Hippocampal formation (tissue), 2 donors: ENCODE measurements around the gene IL17REL.

Experiments
- DNase-seq, 2 donors: peaks; one replicate each; lab custom pipeline; 2025; lab: John Stamatoyannopoulos, UW

The IL17REL gene

GRCh38 chr22:50046019-50046415 is 33.5 kb upstream of the IL17REL start:
- DNase-seq = no peak

DNA sequence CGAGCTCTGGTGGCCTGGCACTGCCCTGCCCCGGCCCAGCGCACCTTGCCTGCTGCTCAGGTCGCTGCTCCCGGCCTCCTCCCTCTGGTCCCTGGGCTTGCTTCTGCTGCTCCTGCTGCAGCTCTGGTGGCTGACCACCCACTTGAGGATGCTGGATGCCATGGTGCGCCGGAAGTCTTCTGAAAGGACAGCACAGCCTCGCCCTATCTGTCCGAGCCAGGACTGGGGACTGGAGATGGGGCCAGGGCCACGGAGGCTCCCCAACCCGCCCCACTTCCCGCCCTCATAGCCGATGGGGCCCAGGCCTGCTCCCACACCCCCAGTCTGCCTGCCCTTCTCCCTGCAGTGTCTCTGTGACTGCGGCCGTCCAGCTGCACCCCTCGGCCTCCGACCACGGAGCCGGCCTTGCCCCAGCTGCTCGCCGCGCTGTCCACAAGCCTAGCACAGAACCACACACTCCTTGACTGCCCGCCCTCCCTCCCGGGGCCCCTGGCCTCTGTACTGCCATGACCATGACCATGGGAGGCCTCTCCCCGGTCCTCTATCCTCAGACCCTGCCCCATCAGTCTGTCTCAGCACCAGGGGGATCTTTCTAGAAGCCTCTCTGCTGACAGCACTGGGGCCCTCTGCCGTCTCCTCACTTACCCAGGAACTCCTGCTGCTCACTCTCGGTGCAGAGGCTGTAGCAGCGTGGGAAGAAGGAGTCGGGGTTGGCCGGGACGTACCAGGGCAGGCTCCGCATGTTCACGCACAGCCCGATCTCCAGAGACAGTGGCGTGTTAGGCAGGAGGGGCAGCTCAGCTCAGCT is 32.9 kb upstream of the IL17REL start:
- DNase-seq = no peak

- no peak for DNase-seq
Observed at GRCh38 chr22:50044485-50045118, 32.0 kb upstream of the IL17REL start.

GRCh38 chr22:50041361-50042065 is 28.9 kb upstream of the IL17REL start:
- DNase-seq = no peak

DNA sequence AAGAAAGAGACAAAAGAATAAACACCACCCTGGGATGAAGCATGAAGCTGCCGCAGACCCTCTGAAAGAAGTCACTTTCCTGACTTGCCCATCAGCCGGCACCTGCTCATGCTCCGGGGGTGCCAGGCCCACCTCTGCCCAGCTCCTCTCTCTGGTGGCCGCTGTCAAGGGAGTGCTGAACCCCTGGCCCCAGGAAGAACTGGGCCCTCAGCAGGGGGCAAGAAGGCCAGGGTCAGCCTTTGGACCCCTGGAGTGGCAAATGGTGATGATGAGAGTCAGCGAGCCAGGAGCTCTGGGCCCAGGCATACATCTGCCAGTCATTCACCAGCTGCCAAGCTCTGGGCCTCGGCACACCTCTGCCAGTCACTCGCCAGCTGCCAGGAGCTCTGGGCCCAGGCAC is 28.2 kb upstream of the IL17REL start:
- DNase-seq = no peak

- DNase-seq = no peak
Observed at GRCh38 chr22:50039669-50040443, 27.3 kb upstream of the IL17REL start.

- DNase-seq = no peak
Observed at GRCh38 chr22:50035976-50036724, 23.6 kb upstream of the IL17REL start.

DNA sequence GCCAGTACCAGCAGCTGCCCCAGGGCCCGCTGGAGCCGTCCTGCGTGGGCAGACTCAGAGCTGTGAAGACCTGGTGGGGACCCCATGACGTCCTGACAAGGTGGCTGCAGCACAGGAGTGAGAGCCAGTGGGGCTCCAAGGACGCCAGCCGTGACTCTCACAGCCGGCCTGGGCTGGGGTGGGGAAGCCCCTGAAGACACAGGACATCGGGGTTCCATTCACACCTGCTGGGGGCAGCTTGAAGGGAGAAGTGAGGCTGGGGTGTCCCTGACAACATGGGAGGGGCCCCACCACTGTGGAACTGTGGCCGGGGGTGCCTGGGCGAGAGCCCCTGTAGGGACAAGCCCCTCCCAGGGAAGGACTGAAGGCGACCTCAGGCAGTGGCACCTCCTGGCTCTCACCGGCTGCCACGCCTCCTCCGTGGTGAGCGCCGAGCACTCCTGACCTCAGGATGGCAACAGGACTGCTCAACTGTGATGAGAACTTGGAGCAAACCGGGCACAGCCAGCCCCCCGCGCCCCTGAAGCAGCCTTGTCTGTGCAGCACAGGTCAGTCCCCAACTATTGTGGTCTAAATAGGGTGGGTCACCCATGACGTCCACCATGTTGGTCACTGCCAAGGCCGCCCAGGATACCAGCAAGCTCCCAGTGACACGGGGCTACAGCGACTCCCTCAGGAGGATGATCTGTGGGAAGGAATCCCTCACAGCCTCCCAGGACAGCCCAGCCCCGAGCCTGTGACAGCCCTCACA is 22.7 kb upstream of the IL17REL start:
- DNase-seq = no peak

DNA sequence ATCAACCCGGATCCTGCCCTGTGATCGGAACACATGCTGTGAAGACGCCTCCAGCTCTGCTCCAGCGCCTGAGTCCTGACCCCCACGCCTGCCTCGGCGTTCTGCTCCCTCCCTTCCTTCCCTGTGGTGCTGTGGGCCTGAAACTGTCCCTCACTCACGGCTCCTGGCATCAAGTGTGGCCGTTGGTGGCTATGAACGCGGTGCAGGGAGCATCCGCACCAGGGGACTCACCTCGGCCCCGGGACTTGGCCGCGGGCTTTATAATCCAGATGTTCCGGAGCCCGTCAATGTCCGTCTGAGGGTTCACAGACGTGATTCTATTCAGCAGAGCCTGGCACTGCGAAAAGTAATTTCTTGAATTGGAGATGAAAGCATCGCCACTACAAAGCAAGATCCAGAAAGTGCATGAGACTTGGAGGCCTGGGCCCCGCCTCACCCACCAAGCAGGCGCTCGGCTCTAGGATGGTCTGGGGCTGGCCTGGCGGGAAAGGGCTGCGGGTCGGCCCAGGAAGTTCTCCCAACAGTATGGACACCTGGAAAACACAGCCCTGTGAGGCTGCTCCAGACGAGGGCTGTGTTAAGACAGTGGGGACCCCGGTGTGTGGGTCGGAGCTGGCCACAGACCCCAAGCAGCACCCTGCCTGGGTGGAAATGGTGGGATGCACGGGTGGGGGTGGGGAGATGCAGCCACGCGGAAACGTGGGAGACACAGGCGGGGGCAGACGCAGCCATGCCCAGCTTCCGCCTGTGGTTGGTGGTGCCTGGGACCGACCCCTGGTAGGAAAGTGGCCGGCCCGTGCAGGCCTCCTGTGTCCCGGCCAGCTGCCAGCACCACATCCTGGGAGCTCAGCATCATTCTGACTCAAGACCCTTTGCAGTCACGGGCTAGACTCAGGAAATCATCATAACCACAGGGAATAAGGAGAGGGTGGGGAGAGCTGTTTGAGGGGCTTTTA is 21.8 kb upstream of the IL17REL start:
- DNase-seq = no peak

- DNase-seq = no peak
Observed at GRCh38 chr22:50032941-50033601, 20.5 kb upstream of the IL17REL start.

DNA sequence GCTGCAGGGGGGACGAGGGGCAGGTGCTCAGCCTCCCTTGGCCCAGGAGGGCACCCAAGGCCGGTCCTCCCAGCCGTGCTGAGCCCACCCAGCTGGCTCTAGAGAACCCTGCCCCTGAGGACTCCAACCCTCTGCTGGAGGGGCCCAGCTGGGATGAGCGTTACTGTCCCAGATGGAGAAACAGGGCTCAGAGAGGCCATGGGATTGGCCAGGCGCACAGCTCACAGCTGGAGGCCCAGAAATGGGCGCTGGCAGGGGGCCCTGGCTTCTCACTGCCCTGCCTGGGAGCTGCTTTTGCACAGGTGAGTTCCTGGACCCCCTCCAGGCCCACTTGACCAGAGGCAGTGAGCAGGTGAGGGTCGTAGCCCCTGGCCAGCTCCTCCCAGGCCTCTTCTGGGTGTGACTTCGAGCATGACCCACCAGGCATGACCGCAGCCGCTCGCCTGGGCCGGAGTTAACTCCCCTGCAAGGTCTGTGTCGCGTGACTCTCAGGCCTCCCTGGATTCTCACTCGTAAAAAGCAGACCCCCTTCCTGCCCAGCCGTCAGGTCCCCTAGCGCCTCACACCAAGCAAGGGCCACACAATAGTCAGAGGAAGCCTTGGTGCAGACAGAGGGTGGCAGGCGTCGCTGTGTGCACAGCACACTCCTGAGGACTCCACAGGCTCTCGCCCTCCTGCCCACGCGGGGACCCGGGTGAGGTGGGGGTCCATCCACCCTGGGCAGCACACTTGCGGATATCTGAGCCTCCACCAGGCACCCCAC is 19.7 kb upstream of the IL17REL start:
- DNase-seq = no peak

DNA sequence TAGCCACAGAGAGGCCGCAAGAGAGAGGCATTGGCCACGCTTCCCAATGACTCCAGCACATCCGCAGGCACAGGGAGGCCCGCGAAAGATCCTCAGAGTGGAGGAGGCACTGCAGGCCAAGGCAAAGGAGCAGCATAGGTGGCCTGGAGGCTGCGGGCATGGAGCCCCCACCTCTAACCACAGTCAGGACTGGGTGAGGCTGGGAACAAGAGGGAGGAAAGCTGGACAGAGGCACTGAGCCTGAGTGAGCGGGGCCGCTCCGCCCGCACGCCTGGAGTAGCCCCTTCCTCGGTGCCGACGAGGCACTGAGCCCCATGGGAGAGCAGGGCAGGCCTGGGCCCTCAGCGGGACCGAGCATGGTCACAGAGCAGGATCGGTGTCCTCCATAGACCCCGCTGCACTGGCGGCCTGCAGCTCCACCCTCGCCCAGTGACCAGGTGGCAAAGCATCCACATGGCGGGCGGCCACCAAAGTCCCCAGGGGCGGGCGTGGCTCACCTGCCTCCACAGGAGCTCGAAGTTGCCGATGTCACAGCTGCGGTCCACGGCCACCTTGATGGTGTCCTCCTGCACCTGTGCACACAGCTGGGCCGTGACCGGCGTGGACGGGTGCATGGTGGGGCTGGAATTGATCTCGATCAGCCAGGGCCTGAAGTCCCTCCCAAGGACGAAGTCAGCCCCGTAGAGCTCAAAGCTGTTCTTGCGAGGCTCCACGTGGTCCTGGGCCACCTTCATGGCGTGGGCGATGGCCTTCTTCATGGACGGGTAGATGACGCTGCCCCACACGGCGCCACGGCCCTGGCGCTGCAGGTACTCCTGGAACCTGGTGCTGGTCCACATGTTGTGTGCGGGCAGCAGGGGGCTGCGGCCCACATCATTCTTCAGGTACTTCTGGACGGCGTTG is 18.9 kb upstream of the IL17REL start:
- no peak for DNase-seq

DNA sequence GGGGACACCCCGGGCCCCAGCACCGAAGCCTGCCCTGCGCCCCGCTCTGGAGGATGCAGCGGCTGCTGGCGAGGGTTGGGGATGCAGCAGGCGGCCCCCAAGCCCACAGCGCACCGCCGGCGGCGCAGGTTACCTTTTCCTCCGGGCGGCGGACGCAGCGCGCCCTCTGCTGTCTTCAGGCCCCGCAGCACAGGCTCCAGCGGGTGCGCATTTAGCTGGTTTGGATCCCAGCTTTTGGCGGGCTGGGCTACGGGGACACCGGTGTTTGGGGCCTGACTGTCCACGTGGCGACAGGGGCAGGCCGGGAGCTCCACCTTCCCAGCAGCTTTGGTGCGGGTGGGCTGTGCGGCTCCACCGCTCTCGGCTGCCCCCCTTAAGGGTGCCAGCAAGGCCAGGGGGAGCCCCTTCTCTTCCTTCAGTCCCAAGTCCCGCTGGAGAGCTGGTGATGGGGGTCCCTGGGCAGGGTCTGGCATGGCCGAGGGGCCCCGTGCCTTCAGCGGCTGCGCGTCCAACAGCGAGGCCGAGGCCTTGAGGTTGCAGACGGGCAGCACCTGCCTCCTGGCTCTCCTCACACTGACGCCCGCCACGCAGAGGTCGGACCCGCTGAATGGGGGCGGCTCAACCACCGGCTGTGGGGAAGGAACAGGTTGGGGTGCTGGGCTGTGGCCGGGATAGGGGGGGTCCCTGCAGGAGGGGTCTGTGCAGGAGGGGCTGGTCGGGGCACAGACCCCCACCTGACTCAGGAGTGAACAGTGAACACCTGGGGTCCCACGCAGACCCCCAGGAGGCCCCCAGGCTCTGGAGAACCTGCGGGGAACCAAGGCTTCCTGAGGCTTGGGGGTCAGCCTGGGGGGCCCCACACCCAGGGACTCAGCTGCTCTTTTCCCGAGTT is 18.0 kb upstream of the IL17REL start:
- peak; percentile 2 to 29 for DNase-seq

DNA sequence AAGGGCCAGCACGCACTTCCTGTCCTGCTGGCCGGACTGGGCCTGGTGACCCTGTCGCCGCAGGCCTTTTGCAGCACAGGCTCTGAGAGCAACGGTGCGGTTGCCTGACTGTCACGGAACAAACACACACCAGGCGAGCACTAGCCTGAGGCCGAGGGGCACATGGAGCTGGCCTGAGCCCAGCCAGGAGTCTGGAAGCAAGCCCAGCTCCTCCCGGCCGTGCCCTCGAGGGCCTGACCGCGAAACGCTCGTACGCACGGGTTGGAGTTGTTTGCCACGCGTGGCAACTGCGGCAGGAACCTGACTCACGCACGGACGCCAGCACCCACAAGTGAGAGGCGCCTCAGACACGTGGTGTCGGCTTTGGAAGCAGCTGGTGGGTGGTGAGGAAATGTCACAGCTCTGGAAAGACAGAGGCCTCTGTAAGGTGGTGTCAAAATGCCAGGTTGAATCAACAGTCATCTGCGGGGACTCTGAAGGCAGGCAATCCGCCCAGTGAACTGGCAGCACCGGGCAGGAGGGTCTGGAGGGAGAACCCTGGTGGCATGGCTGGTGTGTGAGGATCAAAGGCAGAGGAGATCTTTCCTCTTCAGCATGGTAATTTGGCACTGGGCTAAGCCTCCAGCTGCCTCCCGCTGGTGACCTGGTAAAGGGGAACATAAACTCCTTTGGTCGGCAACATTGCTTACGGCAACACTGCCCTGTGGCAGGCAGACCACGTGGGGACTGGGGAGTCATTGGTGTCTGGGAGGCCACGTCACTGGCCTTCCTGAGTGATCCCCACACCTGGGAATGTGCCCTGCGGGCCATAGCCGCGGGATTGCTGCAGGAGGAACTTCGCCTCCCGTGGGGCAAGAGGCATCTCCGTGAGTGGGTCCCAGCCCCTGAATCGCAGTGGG is 15.3 kb upstream of the IL17REL start:
- no peak for DNase-seq

GRCh38 chr22:50025993-50026392 is 13.4 kb upstream of the IL17REL start:
- DNase-seq = no peak
